NCI-H2171 (cell line): ENCODE results near the gene TTPAL.

ENCODE experiments used
- DNase-seq: peaks from one replicate; lab custom pipeline; 2025; lab: John Stamatoyannopoulos, UW

The TTPAL gene

DNA sequence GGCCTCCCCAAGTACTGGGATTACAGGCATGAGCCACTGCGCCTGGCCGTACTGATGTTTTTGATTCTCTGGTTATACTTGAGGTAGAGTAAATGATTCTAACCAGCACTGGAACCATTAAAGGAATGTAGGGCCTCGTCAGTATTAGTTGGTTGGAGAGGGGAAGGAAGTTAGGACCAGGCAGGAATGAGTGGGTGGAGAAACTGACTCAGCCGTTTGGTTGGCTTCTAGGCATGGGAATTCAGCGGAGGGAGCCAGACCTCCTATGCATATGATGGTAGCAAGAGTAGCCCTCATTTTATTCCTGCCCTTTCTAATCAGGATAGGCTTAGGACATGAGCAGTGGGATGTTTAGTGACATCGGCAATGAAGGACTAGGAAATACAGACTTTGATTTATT lies 65.2 kb downstream of the TTPAL start:
- DNase-seq: no peak

DNA sequence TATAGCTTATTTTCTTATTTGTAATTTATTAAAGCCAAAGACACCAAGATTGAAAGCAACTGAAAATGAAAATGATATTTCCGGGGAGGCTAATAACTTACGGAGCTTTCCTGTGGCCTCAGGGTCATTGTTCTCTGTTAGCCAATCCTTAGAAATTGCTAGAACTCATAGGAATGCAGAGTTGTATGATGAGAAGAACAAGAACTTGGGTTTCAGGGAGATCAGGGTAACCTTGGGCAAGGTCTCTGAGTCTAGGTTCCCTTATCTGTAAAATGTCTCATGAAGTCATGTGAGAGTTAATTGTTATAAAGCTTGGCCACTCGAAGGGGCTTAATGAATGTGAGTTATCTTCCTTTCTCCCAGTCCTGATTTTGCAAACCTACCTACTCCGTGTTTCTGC lies 66.3 kb downstream of the TTPAL start:
- DNase-seq: no peak

DNA sequence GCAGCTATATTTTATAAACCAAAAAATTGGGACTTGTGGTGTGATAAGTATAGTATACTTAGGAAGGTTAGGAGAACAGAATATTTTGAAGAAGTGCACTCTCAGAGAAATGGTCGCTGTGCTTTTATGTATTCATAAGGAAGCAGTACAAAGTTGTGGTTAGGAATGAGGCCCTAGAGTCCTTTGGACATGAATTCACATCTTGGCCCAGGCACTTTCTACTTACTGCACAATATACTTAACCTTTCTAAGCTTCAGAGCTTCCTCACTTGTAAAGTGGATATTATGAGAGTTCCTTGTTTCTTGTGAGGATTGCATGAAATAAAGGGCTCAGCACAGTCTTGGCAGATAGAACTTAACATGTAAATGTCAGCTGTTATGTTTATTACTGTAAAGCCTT lies 67.2 kb downstream of the TTPAL start:
- no peak for DNase-seq

DNA sequence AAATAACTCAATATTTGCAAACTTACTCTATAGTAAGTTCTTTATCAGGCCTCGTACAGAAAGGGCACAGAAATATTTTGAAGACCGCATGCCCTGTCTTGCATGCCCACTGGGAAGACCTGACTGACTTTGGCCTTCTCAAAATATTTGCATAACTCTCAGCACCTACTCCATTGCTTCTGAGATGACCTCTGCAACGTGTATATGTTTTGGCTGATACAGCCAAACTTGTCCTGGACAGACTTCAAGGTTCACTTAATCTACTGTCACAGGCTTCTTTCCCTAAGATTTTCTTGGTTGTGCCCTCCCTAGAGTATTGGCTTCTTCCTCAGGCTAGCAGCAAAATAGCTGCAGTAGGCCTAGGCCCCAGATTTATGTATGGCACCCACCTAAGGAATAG lies 67.7 kb downstream of the TTPAL start:
- no peak for DNase-seq
